NCI-H187 (cell line): Measurements from ENCODE around the gene CARF.
"Not testable (repeated sequence)": the region's sequence is repeated elsewhere in the genome, so short reads cannot be mapped to it uniquely, and the experiment has no call there.

Experiments
- DNase-seq, 2 experiments: peaks; one replicate each; lab custom pipeline; 2025; lab: John Stamatoyannopoulos, UW

The CARF gene

GRCh38 chr2:202933958-202934357 lies 21.9 kb downstream of the CARF start:
- DNase-seq, result no peak

- no peak for DNase-seq
Measured at GRCh38 chr2:202934456-202934855, 22.4 kb downstream of the CARF start.

- DNase-seq, result no peak
Measured at GRCh38 chr2:202938960-202939359, 26.9 kb downstream of the CARF start.

GRCh38 chr2:202941771-202942170 lies 29.7 kb downstream of the CARF start:
- DNase-seq, result no peak

GRCh38 chr2:202944408-202944807 lies 32.3 kb downstream of the CARF start:
- DNase-seq, result no peak

GRCh38 chr2:202944816-202945215 lies 32.7 kb downstream of the CARF start:
- no peak for DNase-seq

- no peak for DNase-seq
Measured at GRCh38 chr2:202945497-202945896, 33.4 kb downstream of the CARF start.

- DNase-seq, result not testable (repeated sequence)
Measured at GRCh38 chr2:202949333-202949732, 37.3 kb downstream of the CARF start.

GRCh38 chr2:202950592-202950991 lies 38.5 kb downstream of the CARF start:
- DNase-seq, result no peak

- no peak for DNase-seq
Measured at GRCh38 chr2:202960524-202960923, 48.4 kb downstream of the CARF start.

GRCh38 chr2:202963712-202964111 lies 51.6 kb downstream of the CARF start:
- no peak for DNase-seq

- no peak for DNase-seq
Measured at GRCh38 chr2:202965810-202966460, 53.9 kb downstream of the CARF start.

- not testable (repeated sequence) for DNase-seq
Measured at GRCh38 chr2:202969404-202969803, 57.3 kb downstream of the CARF start.

- DNase-seq, result no peak
Measured at GRCh38 chr2:202976809-202977208, 64.7 kb downstream of the CARF start.

GRCh38 chr2:202982779-202983491 lies 70.9 kb downstream of the CARF start:
- DNase-seq, result no peak

GRCh38 chr2:202989749-202990148 lies 77.7 kb downstream of the CARF start:
- DNase-seq, result no peak

- DNase-seq, result no peak
Measured at GRCh38 chr2:202990501-202990900, 78.4 kb downstream of the CARF start.

GRCh38 chr2:202997113-202997512 lies 85.0 kb downstream of the CARF start:
- not testable (repeated sequence) for DNase-seq

- DNase-seq, result no peak
Measured at GRCh38 chr2:203002054-203002821, 90.2 kb downstream of the CARF start.

- DNase-seq, result no peak
Measured at GRCh38 chr2:203003716-203004115, 91.6 kb downstream of the CARF start.

GRCh38 chr2:203014456-203015199 lies 102.6 kb downstream of the CARF start, which contains the start of gene NBEAL1:
Gene NBEAL1, plus strand, starts transcription at chr2:203014875. Its CDS starts 1,510 bp downstream, at chr2:203016385.
- peak; percentile 87 to 94 for DNase-seq

GRCh38 chr2:203016716-203017115 lies 104.6 kb downstream of the CARF start:
- no peak for DNase-seq
